ENCODE data around the gene THOC1.

The THOC1 gene

DNA sequence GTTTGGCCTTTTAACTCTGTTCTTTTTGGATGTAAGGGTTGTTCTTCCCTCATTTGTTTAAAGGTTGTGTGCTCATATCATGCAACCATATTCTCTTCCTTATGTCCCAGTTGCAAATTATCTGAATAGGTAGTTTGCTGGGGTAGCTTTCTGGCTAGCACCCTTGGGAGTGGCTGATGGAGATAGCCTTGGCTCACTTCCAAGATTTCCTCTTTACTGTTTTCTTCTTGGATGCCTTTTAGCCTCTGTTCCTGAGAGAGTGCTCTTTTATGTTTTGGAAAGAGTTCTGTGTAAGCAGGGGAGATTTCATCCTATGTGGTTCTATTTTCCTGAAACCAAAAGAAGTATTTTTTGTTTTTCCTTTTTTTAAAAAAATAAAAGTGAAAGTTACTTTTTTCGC, 84.1 kb downstream of the THOC1 start:
- Histone ChIP-seq H3K4me3 (ENCODE audit: low read depth, low read length) (no peak overlapping the region), H3K79me2 (ENCODE audit: control insufficient read depth, insufficient read depth, low read length, poor library complexity) (peaks cover 1% of the 10 kb centered on the region), H3K9ac (ENCODE audit: low read length) (no peak overlapping the region), H3K27me3 (ENCODE audit: insufficient read depth, low read length) (no peaks in the 10 kb centered on the region), H2AFZ (ENCODE audit: insufficient read depth, low read length, poor library complexity) (no peak overlapping the region), H3K36me3 (ENCODE audit: control insufficient read depth in 1 of 2, insufficient read depth in 2 of 2, low read length in 2 of 2) (peaks cover 13% of the 10 kb centered on the region in 2 experiments), H2BK120ac (ENCODE audit: insufficient read depth, low read length, poor library complexity) (no peak overlapping the region), H3K18ac (ENCODE audit: low read length) (no peak overlapping the region), H3K4ac (ENCODE audit: low read depth, low read length) (no peak overlapping the region), H4K8ac (ENCODE audit: low read depth, low read length) (no peak overlapping the region), H3K14ac (ENCODE audit: low read length) (no peak overlapping the region), H2AK5ac (ENCODE audit: low read length) (no peak overlapping the region), H4K91ac (ENCODE audit: low read depth, low read length) (no peak overlapping the region), H3K79me1 (ENCODE audit: low read length) (no peaks in the 10 kb centered on the region), H3K27ac (ENCODE audit: low read depth, low read length) (no peak overlapping the region), H2BK5ac (ENCODE audit: low read depth, low read length, poor library complexity) (no peak overlapping the region), H3K4me1 (ENCODE audit: control insufficient read depth in 1 of 2, insufficient read depth in 2 of 2, low read length in 2 of 2) (no peaks in the 10 kb centered on the region), H3K9me3 (ENCODE audit: insufficient read depth, low read depth, low read length) (no peaks in the 10 kb centered on the region), H2BK12ac (ENCODE audit: low read length) (no peak overlapping the region), H3K4me2 (ENCODE audit: low read length) (no peak overlapping the region), H4K12ac (ENCODE audit: low read depth, low read length) (no peak overlapping the region), H3K23ac (ENCODE audit: low read length) (no peak overlapping the region)
- no peak for DNase-seq
- no CpG with 5 or more reads among the region's 1 CpG for WGBS (ENCODE audit: extremely low coverage, insufficient coverage, insufficient read length)

DNA sequence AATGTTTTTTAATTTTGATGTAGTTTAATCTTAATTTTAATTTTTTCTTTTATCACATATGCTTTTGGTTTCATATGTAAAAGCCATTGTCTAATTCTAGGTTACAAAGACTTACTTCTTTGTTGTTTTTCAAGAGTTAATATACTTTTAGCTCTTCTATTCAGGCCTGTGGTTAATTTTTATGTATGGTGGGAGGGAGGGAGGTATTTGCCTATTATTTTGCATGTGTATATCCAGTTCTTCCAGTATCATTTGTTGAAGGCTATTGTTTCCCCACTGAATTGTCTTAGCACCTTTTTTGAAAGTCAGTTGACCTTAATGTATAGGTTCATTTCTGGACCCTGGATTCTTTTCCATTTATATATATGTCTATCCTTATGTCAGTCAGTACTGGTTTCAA, 86.1 kb downstream of the THOC1 start:
- H3K36me3 ChIP-seq (ENCODE audit: control insufficient read depth in 1 of 2, insufficient read depth in 2 of 2, low read length in 2 of 2), result peaks cover 16% of the 10 kb centered on the region in 2 experiments
- no peak overlapping the region for H3K4me2 ChIP-seq (ENCODE audit: low read length)
- H3K9me3 ChIP-seq (ENCODE audit: insufficient read depth, low read depth, low read length), result no peaks in the 10 kb centered on the region
- H3K14ac ChIP-seq (ENCODE audit: low read length), result no peak overlapping the region
- no peak overlapping the region for H4K12ac ChIP-seq (ENCODE audit: low read depth, low read length)
- no peak overlapping the region for H2BK120ac ChIP-seq (ENCODE audit: insufficient read depth, low read length, poor library complexity)
- H3K9ac ChIP-seq (ENCODE audit: low read length), result no peak overlapping the region
- H3K4me1 ChIP-seq (ENCODE audit: control insufficient read depth in 1 of 2, insufficient read depth in 2 of 2, low read length in 2 of 2), result no peaks in the 10 kb centered on the region
- no peak overlapping the region for H3K18ac ChIP-seq (ENCODE audit: low read length)
- H3K27ac ChIP-seq (ENCODE audit: low read depth, low read length), result no peak overlapping the region
- no peak overlapping the region for H4K91ac ChIP-seq (ENCODE audit: low read depth, low read length)
- H2AFZ ChIP-seq (ENCODE audit: insufficient read depth, low read length, poor library complexity), result no peak overlapping the region
- H3K79me1 ChIP-seq (ENCODE audit: low read length), result no peaks in the 10 kb centered on the region
- no peak overlapping the region for H2BK5ac ChIP-seq (ENCODE audit: low read depth, low read length, poor library complexity)
- H2BK12ac ChIP-seq (ENCODE audit: low read length), result no peak overlapping the region
- H3K23ac ChIP-seq (ENCODE audit: low read length), result no peak overlapping the region
- DNase-seq, result no peak
- peaks cover 1% of the 10 kb centered on the region for H3K79me2 ChIP-seq (ENCODE audit: control insufficient read depth, insufficient read depth, low read length, poor library complexity)
- H3K4ac ChIP-seq (ENCODE audit: low read depth, low read length), result no peak overlapping the region
- no peak overlapping the region for H3K4me3 ChIP-seq (ENCODE audit: low read depth, low read length)
- H3K27me3 ChIP-seq (ENCODE audit: insufficient read depth, low read length), result no peaks in the 10 kb centered on the region
- H4K8ac ChIP-seq (ENCODE audit: low read depth, low read length), result no peak overlapping the region
- H2AK5ac ChIP-seq (ENCODE audit: low read length), result no peak overlapping the region

DNA sequence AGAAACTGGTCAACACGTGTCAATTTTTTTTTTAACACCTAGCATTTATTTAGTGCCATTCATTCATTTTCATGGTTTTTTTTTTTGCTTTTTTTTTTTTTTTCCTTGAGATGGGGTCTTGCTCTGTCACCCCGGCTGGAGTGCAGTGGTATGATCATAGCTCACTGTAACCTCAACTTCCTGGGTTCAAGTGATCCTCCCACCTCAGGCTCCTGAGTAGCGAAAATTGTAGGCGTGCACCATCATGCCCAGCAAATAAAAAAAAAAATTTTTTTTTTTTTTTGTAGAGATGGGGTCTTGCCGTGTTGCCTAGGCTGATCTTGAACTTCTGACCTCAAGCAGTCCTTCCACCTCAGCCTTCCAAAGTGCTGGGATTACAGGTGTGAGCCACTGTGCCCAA, 88.3 kb downstream of the THOC1 start:
- Histone ChIP-seq H3K79me2 (ENCODE audit: control insufficient read depth, insufficient read depth, low read length, poor library complexity) (peaks cover 1% of the 10 kb centered on the region), H3K27me3 (ENCODE audit: insufficient read depth, low read length) (no peaks in the 10 kb centered on the region), H3K23ac (ENCODE audit: low read length) (no peak overlapping the region), H2BK12ac (ENCODE audit: low read length) (no peak overlapping the region), H2BK120ac (ENCODE audit: insufficient read depth, low read length, poor library complexity) (no peak overlapping the region), H4K8ac (ENCODE audit: low read depth, low read length) (no peak overlapping the region), H4K91ac (ENCODE audit: low read depth, low read length) (no peak overlapping the region), H3K79me1 (ENCODE audit: low read length) (no peaks in the 10 kb centered on the region), H3K4ac (ENCODE audit: low read depth, low read length) (no peak overlapping the region), H3K14ac (ENCODE audit: low read length) (no peak overlapping the region), H2AK5ac (ENCODE audit: low read length) (no peak overlapping the region), H2BK5ac (ENCODE audit: low read depth, low read length, poor library complexity) (no peak overlapping the region), H3K27ac (ENCODE audit: low read depth, low read length) (no peak overlapping the region), H3K4me2 (ENCODE audit: low read length) (no peak overlapping the region), H3K9ac (ENCODE audit: low read length) (no peak overlapping the region), H2AFZ (ENCODE audit: insufficient read depth, low read length, poor library complexity) (no peak overlapping the region), H3K4me3 (ENCODE audit: low read depth, low read length) (no peak overlapping the region), H4K12ac (ENCODE audit: low read depth, low read length) (no peak overlapping the region), H3K9me3 (ENCODE audit: insufficient read depth, low read depth, low read length) (no peaks in the 10 kb centered on the region), H3K4me1 (ENCODE audit: control insufficient read depth in 1 of 2, insufficient read depth in 2 of 2, low read length in 2 of 2) (no peaks in the 10 kb centered on the region), H3K36me3 (ENCODE audit: control insufficient read depth in 1 of 2, insufficient read depth in 2 of 2, low read length in 2 of 2) (peaks cover 8 to 9% of the 10 kb centered on the region in 2 experiments), H3K18ac (ENCODE audit: low read length) (no peak overlapping the region)
- WGBS (ENCODE audit: extremely low coverage, insufficient coverage, insufficient read length), result no CpG with 5 or more reads among the region's 5 CpGs
- no peak for DNase-seq

GRCh38 chr18:172361-172760, 95.5 kb downstream of the THOC1 start:
- Histone ChIP-seq H3K27me3 (ENCODE audit: insufficient read depth, low read length) (no peaks in the 10 kb centered on the region), H3K79me2 (ENCODE audit: control insufficient read depth, insufficient read depth, low read length, poor library complexity) (no peaks in the 10 kb centered on the region), H3K27ac (ENCODE audit: low read depth, low read length) (no peak overlapping the region), H4K8ac (ENCODE audit: low read depth, low read length) (no peak overlapping the region), H3K79me1 (ENCODE audit: low read length) (no peaks in the 10 kb centered on the region), H3K4me1 (ENCODE audit: control insufficient read depth in 1 of 2, insufficient read depth in 2 of 2, low read length in 2 of 2) (no peaks in the 10 kb centered on the region), H3K36me3 (ENCODE audit: control insufficient read depth in 1 of 2, insufficient read depth in 2 of 2, low read length in 2 of 2) (peaks cover 10 to 12% of the 10 kb centered on the region in 2 experiments), H2BK120ac (ENCODE audit: insufficient read depth, low read length, poor library complexity) (no peak overlapping the region), H3K18ac (ENCODE audit: low read length) (no peak overlapping the region), H2AK5ac (ENCODE audit: low read length) (no peak overlapping the region), H3K4me2 (ENCODE audit: low read length) (no peak overlapping the region), H3K23ac (ENCODE audit: low read length) (no peak overlapping the region), H2AFZ (ENCODE audit: insufficient read depth, low read length, poor library complexity) (no peak overlapping the region), H2BK12ac (ENCODE audit: low read length) (no peak overlapping the region), H3K4ac (ENCODE audit: low read depth, low read length) (no peak overlapping the region), H3K9me3 (ENCODE audit: insufficient read depth, low read depth, low read length) (no peaks in the 10 kb centered on the region), H4K91ac (ENCODE audit: low read depth, low read length) (no peak overlapping the region), H2BK5ac (ENCODE audit: low read depth, low read length, poor library complexity) (no peak overlapping the region), H3K4me3 (ENCODE audit: low read depth, low read length) (no peak overlapping the region), H4K12ac (ENCODE audit: low read depth, low read length) (no peak overlapping the region), H3K14ac (ENCODE audit: low read length) (no peak overlapping the region), H3K9ac (ENCODE audit: low read length) (no peak overlapping the region)
- no peak for DNase-seq
- WGBS (ENCODE audit: extremely low coverage, insufficient coverage, insufficient read length), result no CpG with 5 or more reads among the region's 5 CpGs
